Mucosa of rectum (tissue), 2 donors: ENCODE measurements around the gene UACA.

Experiments
- H3K27ac ChIP-seq, 2 donors: one replicate each; pipeline ENCODE4 v1.7.0; 2013; ENCODE audit warnings: inconsistent platforms in 2 of 2, low read depth in 2 of 2, low read length in 2 of 2
- H3K27me3 ChIP-seq, 2 donors: one replicate each; pipeline ENCODE4 v1.7.0; 2013; ENCODE audit warnings: low read length in 2 of 2; ENCODE audit not compliant: control insufficient read depth in 2 of 2, insufficient read depth in 2 of 2
- H3K36me3 ChIP-seq, 2 donors: one replicate each; pipeline ENCODE4 v1.7.0; 2013; ENCODE audit warnings: low read length in 2 of 2; ENCODE audit not compliant: control insufficient read depth in 2 of 2, insufficient read depth in 2 of 2
- H3K4me1 ChIP-seq, 2 donors: one replicate each; pipeline ENCODE4 v1.7.0; 2013; ENCODE audit warnings: low read length in 2 of 2, mild to moderate bottlenecking in 1 of 2; ENCODE audit not compliant: control insufficient read depth in 2 of 2, insufficient read depth in 2 of 2
- H3K4me3 ChIP-seq, 2 donors: one replicate each; pipeline ENCODE4 v1.7.0; 2013; ENCODE audit warnings: low read length in 2 of 2
- H3K9ac ChIP-seq, 2 donors: one replicate each; pipeline ENCODE4 v1.7.0; 2013; ENCODE audit warnings: low read length in 2 of 2, low read depth in 1 of 2, mild to moderate bottlenecking in 1 of 2
- H3K9me3 ChIP-seq, 2 donors: one replicate each; pipeline ENCODE4 v1.7.0; 2013; ENCODE audit warnings: low read length in 2 of 2; ENCODE audit not compliant: control insufficient read depth in 2 of 2
- donor health status: healthy.
- donor health status: Normal muscosa, but diverticular disease.

UACA gene

GRCh38 chr15:70710714-70711113, 52.6 kb downstream of the UACA start:
- Histone ChIP-seq H3K36me3 (no peaks in the 10 kb centered on the region), H3K4me3 (no peak overlapping the region), H3K9me3 (no peaks in the 10 kb centered on the region), H3K9ac (no peak overlapping the region), H3K27ac (no peak overlapping the region), H3K4me1 (peaks cover 0 to under 1% of the 10 kb centered on the region in 2 donors), H3K27me3 (no peaks in the 10 kb centered on the region)

GRCh38 chr15:70708839-70709238, 54.5 kb downstream of the UACA start:
- Histone ChIP-seq H3K4me1 (peaks cover 0 to under 1% of the 10 kb centered on the region in 2 donors), H3K9ac (no peak overlapping the region), H3K27me3 (no peaks in the 10 kb centered on the region), H3K36me3 (no peaks in the 10 kb centered on the region), H3K9me3 (no peaks in the 10 kb centered on the region), H3K4me3 (no peak overlapping the region), H3K27ac (no peak overlapping the region)

- Histone ChIP-seq H3K36me3 (no peaks in the 10 kb centered on the region), H3K27me3 (no peaks in the 10 kb centered on the region), H3K9me3 (no peaks in the 10 kb centered on the region), H3K4me3 (no peak overlapping the region), H3K4me1 (peaks cover 0 to 6% of the 10 kb centered on the region in 2 donors), H3K9ac (no peak overlapping the region), H3K27ac (no peak overlapping the region)
Measured at GRCh38 chr15:70707686-70708300, 55.6 kb downstream of the UACA start.

- H3K27me3 ChIP-seq, result no peaks in the 10 kb centered on the region
- H3K9ac ChIP-seq, result no peak overlapping the region
- no peak overlapping the region for H3K27ac ChIP-seq
- peaks cover 0 to 8% of the 10 kb centered on the region in 2 donors for H3K4me1 ChIP-seq
- no peak overlapping the region for H3K4me3 ChIP-seq
- H3K9me3 ChIP-seq, result no peaks in the 10 kb centered on the region
- no peaks in the 10 kb centered on the region for H3K36me3 ChIP-seq
Measured at GRCh38 chr15:70704731-70705130, 58.6 kb downstream of the UACA start.

GRCh38 chr15:70704166-70704565, 59.2 kb downstream of the UACA start:
- H3K4me3 ChIP-seq, result no peak overlapping the region
- no peak overlapping the region for H3K9ac ChIP-seq
- H3K4me1 ChIP-seq, result peaks cover 0 to 8% of the 10 kb centered on the region in 2 donors
- H3K27ac ChIP-seq, result no peak overlapping the region
- no peaks in the 10 kb centered on the region for H3K36me3 ChIP-seq
- no peaks in the 10 kb centered on the region for H3K9me3 ChIP-seq
- H3K27me3 ChIP-seq, result no peaks in the 10 kb centered on the region

- H3K9me3 ChIP-seq, result no peaks in the 10 kb centered on the region
- no peak overlapping the region for H3K27ac ChIP-seq
- H3K4me3 ChIP-seq, result no peak overlapping the region
- H3K9ac ChIP-seq, result no peak overlapping the region
- peaks cover 0 to 8% of the 10 kb centered on the region in 2 donors for H3K4me1 ChIP-seq
- H3K27me3 ChIP-seq, result no peaks in the 10 kb centered on the region
- no peaks in the 10 kb centered on the region for H3K36me3 ChIP-seq
Measured at GRCh38 chr15:70703096-70703878, 60.1 kb downstream of the UACA start.

- no peaks in the 10 kb centered on the region for H3K27me3 ChIP-seq
- H3K36me3 ChIP-seq, result no peaks in the 10 kb centered on the region
- no peak overlapping the region for H3K4me3 ChIP-seq
- no peak overlapping the region for H3K27ac ChIP-seq
- H3K9me3 ChIP-seq, result no peaks in the 10 kb centered on the region
- peaks cover 0 to 8% of the 10 kb centered on the region in 2 donors for H3K4me1 ChIP-seq
- no peak overlapping the region for H3K9ac ChIP-seq
Measured at GRCh38 chr15:70702584-70702983, 60.8 kb downstream of the UACA start.

GRCh38 chr15:70701891-70702568, 61.3 kb downstream of the UACA start:
- Histone ChIP-seq H3K9me3 (no peaks in the 10 kb centered on the region), H3K9ac (no peak overlapping the region), H3K27me3 (no peaks in the 10 kb centered on the region), H3K36me3 (no peaks in the 10 kb centered on the region), H3K27ac (no peak overlapping the region), H3K4me3 (peak overlapping the region in 1 of 2 donors; percentile 9), H3K4me1 (peaks cover 0 to 8% of the 10 kb centered on the region in 2 donors)

- no peak overlapping the region for H3K9ac ChIP-seq
- no peak overlapping the region for H3K4me3 ChIP-seq
- no peaks in the 10 kb centered on the region for H3K27me3 ChIP-seq
- H3K4me1 ChIP-seq, result peaks cover 0 to 8% of the 10 kb centered on the region in 2 donors
- no peaks in the 10 kb centered on the region for H3K36me3 ChIP-seq
- no peak overlapping the region for H3K27ac ChIP-seq
- H3K9me3 ChIP-seq, result no peaks in the 10 kb centered on the region
Measured at GRCh38 chr15:70701171-70701570, 62.2 kb downstream of the UACA start.

GRCh38 chr15:70699890-70700289, 63.5 kb downstream of the UACA start:
- Histone ChIP-seq H3K27me3 (no peaks in the 10 kb centered on the region), H3K9ac (no peak overlapping the region), H3K4me1 (peaks cover 0 to 8% of the 10 kb centered on the region in 2 donors), H3K9me3 (no peaks in the 10 kb centered on the region), H3K36me3 (no peaks in the 10 kb centered on the region), H3K27ac (no peak overlapping the region), H3K4me3 (no peak overlapping the region)
